ENCODE results near the gene AQP9.

GRCh38 chr15:58227706-58228543 lies 89.7 kb downstream of the AQP9 start:
- TF ChIP-seq EP300 (IDR thresholded peaks at IDR 0.05) (no peak), CTCF (IDR thresholded peaks at IDR 0.05) (peak; percentile 66 to 77 (median 76)), POLR2A (IDR thresholded peaks at IDR 0.05) (no peak)

Data from tibial nerve (tissue), 4 donors.